ENCODE measurements around the gene HDLBP. TPM values are rescaled to one million over a fixed set of nuclear protein-coding genes. Genes with fewer than 3 reads are reported as not detected.

The HDLBP gene
- total RNA-seq, 1 donor from 2014 or later: 326 TPM

DNA sequence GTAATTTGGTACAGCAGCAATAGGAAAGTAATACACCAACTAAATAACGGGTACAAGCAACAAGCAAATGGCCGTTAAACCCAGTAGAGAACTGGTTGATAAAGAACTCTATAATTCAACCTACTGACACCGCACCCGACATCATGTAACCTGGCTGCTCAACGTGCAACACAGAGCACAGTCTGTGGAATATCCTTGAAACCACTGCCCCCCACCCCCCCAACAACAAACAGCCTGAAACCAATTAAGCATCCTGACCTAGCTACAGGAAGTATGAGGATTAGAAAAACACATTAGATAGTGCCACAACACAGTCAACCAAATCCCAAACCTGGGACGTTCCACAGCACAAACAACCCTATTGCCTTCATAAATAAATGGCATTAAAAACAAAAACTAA is 23.5 kb downstream of the HDLBP start:
- TF ChIP-seq, protein P1, sequence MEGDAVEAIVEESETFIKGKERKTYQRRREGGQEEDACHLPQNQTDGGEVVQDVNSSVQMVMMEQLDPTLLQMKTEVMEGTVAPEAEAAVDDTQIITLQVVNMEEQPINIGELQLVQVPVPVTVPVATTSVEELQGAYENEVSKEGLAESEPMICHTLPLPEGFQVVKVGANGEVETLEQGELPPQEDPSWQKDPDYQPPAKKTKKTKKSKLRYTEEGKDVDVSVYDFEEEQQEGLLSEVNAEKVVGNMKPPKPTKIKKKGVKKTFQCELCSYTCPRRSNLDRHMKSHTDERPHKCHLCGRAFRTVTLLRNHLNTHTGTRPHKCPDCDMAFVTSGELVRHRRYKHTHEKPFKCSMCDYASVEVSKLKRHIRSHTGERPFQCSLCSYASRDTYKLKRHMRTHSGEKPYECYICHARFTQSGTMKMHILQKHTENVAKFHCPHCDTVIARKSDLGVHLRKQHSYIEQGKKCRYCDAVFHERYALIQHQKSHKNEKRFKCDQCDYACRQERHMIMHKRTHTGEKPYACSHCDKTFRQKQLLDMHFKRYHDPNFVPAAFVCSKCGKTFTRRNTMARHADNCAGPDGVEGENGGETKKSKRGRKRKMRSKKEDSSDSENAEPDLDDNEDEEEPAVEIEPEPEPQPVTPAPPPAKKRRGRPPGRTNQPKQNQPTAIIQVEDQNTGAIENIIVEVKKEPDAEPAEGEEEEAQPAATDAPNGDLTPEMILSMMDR (conservative IDR thresholded peaks at IDR 0.05; ENCODE audit: low read depth, low read length): no peak

DNA sequence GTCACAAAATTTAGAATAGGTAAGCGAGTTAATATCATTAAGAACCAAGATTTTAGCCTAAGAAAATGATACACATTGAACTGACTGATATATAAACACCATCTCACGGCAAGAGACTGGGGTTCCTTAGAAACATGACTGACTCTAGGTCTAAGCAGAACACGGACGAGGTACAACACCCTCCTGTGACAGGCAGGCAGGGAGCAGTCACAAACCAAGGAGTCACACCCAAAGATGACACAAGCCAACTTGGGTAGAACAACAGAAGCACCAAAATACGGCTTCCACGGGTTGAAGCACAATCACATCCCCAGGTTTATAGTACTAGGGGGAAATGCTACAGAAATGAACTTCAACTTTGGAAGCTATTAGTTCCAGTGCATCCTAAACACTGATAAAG is 24.3 kb downstream of the HDLBP start:
- no peak for DNase-seq (ENCODE audit: low read depth)
- no peak overlapping the region for H3K4me3 ChIP-seq (ENCODE audit: low read depth, low read length)
- TF ChIP-seq, protein P1 (conservative IDR thresholded peaks at IDR 0.05; ENCODE audit: low read depth, low read length): no peak

More for the DNA sequence above, 23.5 kb downstream of the HDLBP start:
- DNase-seq (ENCODE audit: low read depth): no peak
- no peak overlapping the region for H3K4me3 ChIP-seq (ENCODE audit: low read depth, low read length)

DNA sequence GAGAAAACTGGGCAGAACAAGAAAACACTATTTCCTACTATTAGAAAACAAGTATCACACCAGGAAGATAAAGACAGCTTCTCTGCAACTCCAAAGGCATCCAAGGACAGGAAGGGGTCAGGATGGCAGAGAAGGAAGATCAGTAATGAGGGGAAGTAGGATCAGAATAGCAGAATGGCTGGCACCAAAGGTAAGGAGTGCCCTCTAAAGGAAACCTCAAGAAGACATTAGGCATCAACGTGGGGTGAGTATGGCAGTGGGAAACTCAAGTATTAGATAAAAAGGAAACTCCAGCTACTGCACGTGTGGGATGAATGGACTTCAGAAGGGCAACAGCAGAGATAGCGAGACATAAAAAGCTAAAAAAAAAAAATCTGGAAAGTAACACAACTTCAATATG is 25.9 kb downstream of the HDLBP start:
- no peak overlapping the region for H3K4me3 ChIP-seq (ENCODE audit: low read depth, low read length)
- TF ChIP-seq, protein P1 (conservative IDR thresholded peaks at IDR 0.05; ENCODE audit: low read depth, low read length): peak; percentile 28
- no peak for DNase-seq (ENCODE audit: low read depth)

DNA sequence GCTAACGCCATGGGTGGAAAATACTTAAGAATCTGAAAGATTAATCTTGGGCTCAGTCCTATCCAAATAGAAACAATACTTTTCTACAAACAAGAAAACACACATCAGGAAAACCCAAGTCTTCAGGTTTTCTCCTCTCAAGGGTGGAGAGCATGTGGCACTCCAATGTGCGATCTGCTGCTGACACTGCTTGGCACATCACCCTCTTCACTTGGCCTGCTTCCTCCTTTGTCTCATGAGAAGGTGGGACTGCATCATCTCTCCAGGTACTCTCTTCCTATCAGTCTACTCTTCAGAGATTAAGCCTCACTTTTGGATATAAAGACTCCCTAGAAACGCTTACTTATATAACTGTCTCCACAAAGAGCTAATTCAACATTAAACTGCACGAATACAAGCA is 26.4 kb downstream of the HDLBP start:
- no peak overlapping the region for H3K4me3 ChIP-seq (ENCODE audit: low read depth, low read length)
- no peak for DNase-seq (ENCODE audit: low read depth)
- TF ChIP-seq, protein P1 (conservative IDR thresholded peaks at IDR 0.05; ENCODE audit: low read depth, low read length): no peak

DNA sequence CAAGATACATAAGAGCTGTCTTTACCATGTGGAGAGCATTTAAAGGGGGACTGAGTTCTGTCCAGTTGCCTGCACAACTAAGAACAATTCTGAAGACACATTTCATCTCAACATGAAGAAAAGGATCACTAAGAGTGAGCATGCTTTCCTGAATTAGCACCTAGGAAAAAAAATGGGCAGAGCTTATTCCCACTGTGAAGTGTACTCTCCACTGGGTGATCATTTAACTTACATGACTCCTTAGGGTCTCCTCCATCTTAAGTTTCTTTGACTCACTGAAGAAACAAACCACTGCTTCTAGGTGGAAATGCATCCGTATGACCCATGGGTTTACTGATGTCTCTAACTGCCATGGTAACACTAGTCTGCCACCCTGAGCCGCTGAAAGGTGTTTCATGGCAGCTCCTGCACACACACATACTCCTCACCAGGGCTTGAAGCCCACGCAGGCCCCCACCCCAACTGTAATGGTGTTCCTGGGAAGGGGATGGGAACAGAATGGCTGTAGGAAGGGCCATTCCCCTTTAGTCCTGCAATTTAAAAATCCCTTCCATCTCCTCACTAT is 27.1 kb downstream of the HDLBP start:
- TF ChIP-seq, protein P1 (conservative IDR thresholded peaks at IDR 0.05; ENCODE audit: low read depth, low read length): no peak
- no peak for DNase-seq (ENCODE audit: low read depth)
- no peak overlapping the region for H3K4me3 ChIP-seq (ENCODE audit: low read depth, low read length)

DNA sequence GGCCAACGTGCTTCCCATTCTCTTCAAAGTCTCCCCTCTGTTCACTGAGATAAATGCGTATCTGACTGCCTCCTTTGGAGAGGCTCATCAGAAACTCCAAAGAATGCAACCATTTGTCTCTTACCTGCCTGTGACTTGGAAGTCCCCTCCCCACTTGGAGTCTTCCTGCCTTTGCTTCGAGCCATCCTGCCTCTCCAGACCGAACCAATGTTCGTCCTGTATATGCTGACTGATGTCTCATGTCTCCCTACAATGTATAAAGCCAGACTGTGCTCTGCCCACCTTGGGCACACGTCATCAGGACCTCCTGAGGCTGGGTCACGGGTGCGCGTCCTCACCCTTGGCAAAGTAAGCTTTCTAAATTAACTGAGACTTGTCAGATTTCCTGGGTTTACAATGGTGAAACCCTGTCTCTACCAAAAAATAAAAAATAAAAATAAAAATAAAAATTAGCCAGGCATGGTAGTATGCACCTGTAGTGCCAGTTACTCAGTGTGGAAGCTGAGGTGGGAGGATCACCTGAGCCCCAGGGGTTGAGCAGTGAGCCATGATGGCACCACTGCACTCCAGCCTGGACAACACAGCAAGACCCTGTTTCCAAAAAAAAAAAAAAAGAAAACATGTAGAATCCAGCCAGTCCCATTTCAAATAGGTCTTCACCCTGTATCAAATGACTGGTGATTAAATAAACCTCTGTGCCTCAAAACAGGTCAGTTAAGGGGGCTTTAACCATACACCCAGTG is 29.0 kb downstream of the HDLBP start:
- no peak for DNase-seq (ENCODE audit: low read depth)
- TF ChIP-seq, protein P1 (conservative IDR thresholded peaks at IDR 0.05; ENCODE audit: low read depth, low read length): no peak
- H3K4me3 ChIP-seq (ENCODE audit: low read depth, low read length): no peak overlapping the region

DNA sequence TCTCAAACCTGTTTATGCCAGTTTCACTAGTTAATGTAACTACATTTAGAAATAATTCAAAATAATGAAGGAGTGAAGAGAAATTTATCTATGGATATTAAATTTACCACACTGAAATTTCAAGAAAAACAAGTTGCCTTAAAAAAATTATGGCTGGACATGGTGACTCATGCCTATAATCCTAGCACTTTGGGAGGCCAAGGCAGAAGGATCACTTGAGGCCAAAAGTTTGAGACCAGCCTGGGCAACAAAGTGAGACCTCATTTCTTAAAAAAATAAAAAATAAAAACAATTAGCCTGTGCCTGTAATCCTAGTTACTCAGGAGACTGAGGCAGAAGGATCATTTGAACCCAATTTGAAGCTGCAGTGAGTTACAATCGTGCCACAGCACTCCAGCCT is 29.9 kb downstream of the HDLBP start:
- DNase-seq (ENCODE audit: low read depth): no peak
- TF ChIP-seq, protein P1 (conservative IDR thresholded peaks at IDR 0.05; ENCODE audit: low read depth, low read length): no peak
- H3K4me3 ChIP-seq (ENCODE audit: low read depth, low read length): no peak overlapping the region

Data from epithelial cell of proximal tubule (primary cell).